ENCODE data around the gene CXCR6.

CXCR6 gene

GRCh38 chr3:45943207-45943846 is at the start of gene CXCR6:
Gene CXCR6, plus strand, starts transcription at chr3:45943464. Its CDS starts 3,018 bp downstream, at chr3:45946482.
- no peak for DNase-seq (ENCODE audit: low read depth)

GRCh38 chr3:45894015-45894414 is 49.2 kb upstream of the CXCR6 start:
- DNase-seq (ENCODE audit: low read depth), result no peak

DNA sequence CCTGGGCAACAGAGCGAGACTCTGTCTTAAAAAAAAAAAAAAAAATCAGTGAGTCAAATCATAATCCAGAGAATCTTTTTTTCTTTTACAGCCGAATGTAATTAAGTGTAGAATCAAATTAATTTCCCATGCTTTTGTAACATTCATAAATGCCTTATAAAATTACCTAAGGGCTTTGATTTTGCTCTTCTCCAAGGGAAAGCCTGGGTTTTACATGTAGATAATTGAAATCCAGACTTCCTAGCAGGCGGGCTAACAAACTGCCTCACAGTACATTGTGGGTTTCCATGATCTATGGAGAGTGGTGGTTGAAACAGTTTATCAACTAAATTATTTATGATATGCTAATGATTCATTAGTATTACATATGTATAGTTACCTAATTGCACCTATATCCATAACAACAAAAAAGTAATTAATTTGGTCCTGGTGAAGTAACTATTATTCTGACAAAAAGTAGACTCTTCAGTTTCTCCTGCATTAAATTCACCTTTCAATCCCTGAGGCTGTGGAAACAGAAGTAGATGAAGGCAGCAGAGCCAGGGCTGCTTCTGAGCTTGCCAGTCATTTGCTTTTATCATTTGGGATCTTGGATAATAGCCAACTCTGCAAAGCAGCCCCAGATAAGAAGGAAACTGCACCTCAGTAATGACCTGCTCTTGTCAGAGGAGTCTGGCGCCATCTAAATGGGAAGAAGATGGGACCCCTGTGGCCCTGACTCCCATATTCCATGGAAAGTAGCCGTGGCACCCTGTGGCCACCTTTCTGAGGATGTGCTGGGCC is 47.4 kb upstream of the CXCR6 start:
- no peak for DNase-seq (ENCODE audit: low read depth)

DNA sequence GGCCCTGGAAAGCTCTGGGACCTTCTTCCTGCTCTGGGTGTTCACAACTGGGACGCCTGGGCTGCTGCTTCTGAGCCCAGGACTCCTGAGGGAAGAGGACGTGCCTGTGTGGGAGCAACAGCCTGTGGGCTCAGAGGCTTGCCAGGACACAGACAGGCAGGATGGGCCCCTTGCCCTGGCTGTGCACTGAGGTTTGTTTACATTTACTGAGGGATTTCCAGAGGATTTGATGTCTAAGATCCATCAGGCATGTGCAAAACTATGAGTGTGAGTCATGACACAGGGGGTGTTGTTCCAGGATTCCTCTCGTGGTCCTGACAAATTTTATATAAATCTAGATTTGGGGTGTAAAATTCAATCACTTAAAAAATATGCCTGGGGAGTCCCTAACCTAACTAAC is 46.3 kb upstream of the CXCR6 start:
- DNase-seq (ENCODE audit: low read depth), result no peak

- no peak for DNase-seq (ENCODE audit: low read depth)
Measured at GRCh38 chr3:45904931-45905330, 38.3 kb upstream of the CXCR6 start.

GRCh38 chr3:45905755-45906154 is 37.5 kb upstream of the CXCR6 start:
- DNase-seq (ENCODE audit: low read depth), result no peak

DNA sequence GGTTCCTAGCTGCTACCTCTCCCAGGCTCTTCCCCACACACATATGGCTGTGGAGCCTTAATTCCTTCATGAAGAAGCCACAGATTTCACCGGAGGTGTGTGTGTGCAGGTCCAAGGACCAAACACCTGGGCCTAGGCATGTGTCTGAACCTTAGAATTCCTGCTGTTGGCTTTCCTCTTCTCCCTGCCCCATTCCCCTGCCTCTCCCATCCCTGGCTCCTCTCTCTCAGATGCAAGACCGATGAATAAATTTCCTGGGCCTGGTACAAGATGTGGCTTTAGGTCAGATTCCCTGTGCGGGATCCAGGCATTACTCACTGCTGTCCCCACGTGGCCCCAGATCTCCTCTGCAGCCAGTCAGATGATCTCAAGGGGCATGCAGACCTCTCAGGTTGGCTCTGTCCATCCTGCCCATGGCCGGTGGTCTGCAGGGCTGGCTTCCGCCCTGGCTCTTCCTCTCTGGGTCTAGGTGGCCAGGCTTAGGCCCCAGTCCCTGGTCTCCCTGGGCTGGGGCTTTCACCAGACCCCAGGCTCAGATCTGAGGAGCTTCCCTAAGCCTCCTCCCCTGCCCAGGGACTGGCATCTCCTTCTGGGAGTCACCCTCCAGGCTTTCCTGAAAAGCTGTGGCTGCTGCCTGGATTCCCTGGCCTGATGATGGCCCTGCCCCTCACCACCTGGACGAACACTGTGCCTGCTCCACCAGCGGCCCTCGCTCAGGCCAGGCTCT is 36.4 kb upstream of the CXCR6 start:
- peak; percentile 38 for DNase-seq (ENCODE audit: low read depth)

DNA sequence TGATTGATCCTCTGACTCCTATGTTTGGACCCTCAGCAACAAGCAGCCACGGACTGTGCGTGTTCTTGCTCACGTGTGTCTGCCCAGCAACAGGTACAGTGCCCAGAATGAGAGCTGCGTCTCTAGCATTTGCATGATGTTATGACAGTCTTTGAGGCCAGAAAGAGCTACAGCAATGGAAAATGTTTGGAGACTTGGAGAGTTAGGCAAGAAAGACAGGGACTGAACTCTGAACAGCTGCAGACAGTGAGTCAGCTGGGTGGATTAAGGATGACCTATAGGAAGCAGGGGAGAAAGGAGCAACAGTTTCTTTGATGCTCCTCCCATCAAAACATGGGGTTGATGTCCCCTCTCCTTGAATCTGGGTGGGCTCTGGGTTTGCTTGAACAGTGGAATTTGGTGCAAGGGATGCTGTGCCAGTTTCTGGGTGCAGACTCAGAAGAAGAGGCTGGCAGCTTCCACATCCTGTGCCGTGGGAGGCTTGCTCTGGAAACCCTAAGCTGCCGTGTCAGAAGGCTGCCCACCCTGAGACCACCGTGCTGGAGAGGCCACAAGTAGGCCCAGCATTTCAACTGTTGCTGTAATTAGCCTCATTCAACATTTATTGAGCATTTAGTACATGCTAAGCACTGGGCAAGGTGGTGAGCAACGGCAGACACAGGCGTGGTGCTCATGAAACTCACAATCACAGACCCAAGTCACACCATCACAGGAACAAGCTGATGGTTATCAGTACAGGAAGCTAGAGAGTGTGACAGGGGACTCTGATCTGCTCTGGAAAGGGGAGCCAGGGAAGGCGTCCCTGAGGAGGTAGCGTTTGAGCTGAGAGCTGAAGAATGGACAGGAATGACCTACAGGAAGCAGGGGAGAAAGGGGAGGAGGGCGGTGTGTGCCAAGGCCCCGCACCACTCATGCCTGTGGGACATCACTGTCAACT is 35.2 kb upstream of the CXCR6 start:
- no peak for DNase-seq (ENCODE audit: low read depth)

DNA sequence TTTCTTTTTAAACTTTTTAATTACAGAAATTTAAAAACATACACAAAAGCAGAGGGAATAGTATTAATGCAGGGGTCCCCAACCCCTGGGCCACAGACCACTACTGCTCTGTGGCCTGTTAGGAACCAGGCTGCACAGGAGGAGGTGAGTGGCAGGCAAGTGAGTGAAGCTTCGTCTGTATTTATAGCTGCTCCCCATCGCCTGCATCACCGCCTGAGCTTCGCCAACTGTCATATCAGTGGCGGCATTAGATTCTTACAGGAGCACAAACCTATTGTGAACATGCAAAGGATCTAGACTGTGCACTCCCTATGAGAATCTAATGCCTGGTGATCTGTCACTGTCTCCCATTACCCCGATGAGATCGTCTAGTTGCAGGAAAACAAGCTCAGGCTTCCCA is 34.5 kb upstream of the CXCR6 start:
- no peak for DNase-seq (ENCODE audit: low read depth)

DNA sequence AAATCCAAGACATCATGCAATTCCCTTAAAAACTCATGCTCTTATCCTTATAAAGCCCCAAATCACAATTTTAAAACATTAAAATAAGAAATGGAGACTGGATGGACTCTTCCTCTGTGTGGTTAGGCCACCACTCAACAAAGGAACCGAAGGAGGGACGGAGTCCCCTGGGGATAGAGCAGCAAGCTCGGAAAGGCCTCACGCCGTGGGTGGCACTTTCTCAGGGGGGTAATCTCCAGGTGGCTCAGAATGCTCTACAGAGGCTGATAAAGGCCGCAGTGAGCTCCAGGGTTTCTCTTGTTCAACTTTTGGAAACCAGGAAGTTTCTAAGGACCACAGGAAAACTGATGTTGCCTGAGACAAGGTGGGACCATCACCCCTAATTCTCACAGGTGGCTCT is 33.7 kb upstream of the CXCR6 start:
- no peak for DNase-seq (ENCODE audit: low read depth)

DNA sequence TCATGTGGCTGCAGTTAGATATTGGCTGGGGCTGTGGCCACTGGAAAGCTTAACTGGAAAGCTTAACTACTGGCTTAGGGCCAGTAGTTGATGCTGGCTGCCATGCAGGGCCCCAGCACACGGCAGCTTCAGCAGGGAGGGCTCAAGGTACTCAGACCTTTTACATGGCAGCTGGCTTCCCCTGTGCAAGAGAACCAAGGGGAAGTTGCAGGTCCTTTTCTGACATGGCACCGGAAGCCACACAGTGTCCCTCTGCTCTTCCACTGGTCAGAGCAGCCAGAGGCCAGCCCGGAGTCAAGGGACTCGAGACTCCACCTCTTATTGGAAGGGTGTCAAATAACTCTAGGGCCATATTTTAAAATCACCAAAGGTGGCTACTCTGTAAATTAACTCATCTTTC is 32.4 kb upstream of the CXCR6 start:
- DNase-seq (ENCODE audit: low read depth), result no peak

GRCh38 chr3:45911511-45912226 is 31.6 kb upstream of the CXCR6 start:
- no peak for DNase-seq (ENCODE audit: low read depth)

GRCh38 chr3:45912435-45912834 is 30.8 kb upstream of the CXCR6 start:
- DNase-seq (ENCODE audit: low read depth), result no peak

GRCh38 chr3:45914362-45915058 is 28.8 kb upstream of the CXCR6 start:
- DNase-seq (ENCODE audit: low read depth), result no peak

GRCh38 chr3:45915059-45915439 is 28.2 kb upstream of the CXCR6 start:
- DNase-seq (ENCODE audit: low read depth), result no peak

- DNase-seq (ENCODE audit: low read depth), result no peak
Measured at GRCh38 chr3:45915518-45916231, 27.6 kb upstream of the CXCR6 start.

DNA sequence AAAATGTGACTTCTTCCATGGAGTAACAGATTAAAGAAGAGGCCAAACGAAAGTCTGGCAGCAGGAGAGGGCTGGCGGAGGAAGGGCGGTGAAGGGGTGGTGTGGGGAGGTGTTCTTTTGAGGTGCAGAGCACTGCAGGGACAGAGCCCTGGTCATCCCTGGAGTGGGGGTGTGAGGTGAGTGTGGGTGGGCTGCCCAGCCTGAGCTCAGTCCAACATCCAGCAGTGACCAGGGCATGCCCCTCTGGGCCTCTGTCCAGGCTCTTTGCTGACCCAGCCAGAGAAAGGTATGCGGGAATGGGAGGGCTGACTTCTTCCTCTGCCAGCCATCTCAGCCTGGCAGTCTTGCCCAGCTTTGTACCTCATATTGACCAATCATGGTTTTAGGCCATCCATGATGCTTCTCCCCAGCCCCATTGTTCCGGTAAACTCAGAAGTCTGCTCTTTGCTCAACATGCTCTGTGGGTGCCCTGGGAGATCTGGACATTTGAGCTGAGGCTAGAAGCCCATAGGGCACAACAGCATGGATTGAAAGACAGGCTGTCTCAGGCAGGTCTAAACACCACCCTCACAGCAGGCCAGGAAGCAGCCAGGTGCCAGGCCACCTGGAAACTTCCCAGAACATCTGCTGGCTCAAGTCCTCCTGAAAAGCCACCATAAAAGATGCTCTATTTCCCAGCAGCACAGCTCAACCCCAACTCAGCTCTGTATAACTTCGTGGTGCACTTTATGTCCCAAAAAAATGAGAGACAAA is 25.9 kb upstream of the CXCR6 start:
- no peak for DNase-seq (ENCODE audit: low read depth)

- DNase-seq (ENCODE audit: low read depth), result no peak
Measured at GRCh38 chr3:45921158-45922038, 21.9 kb upstream of the CXCR6 start.

GRCh38 chr3:45922039-45922326 is 21.3 kb upstream of the CXCR6 start:
- no peak for DNase-seq (ENCODE audit: low read depth)

All from HS-27A (cell line).